ENCODE data around the gene STAT2.

STAT2 gene

DNA sequence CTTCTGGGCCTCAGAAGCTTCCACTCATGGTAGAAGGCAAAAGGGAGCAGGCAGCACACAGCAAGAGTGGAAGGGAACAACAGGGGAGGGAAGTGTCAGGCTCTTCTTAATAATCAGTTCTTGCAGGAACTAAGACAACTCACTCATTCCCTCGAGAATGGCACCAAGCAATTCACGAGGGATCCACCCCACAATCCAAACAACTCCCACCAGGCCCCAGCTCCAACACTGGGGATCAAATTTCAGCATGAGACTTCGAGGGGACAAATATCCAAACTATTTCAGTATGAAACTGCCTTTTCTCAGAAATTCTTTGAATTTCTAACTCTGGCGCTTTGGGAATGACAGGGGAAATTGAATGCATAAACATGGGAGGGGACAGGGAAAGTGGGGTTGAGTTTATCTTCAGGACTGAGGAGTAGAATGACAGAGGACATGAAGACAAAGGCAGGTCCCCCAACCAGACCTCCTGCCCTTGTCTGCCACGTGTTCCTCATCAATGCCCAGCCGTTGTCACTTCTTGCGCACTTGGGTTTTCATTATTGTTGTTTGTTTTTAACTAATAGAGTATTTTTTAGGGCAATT, 27.3 kb upstream of the STAT2 start:
- Histone ChIP-seq H3K9ac (ENCODE audit: low read depth in 1 of 2, low read length in 2 of 2) (no peak overlapping the region), H3K27ac (ENCODE audit: low read depth, low read length) (no peak overlapping the region), H3K4me1 (ENCODE audit: control insufficient read depth in 1 of 2, insufficient read depth in 2 of 2, low read length in 2 of 2) (peaks cover 4 to 5% of the 10 kb centered on the region in 2 donors), H3K36me3 (ENCODE audit: control insufficient read depth in 1 of 2, insufficient read depth in 2 of 2, low read length in 2 of 2) (no peaks in the 10 kb centered on the region), H3K9me3 (ENCODE audit: control insufficient read depth in 1 of 2, low read length in 2 of 2) (no peaks in the 10 kb centered on the region), H3K4me3 (ENCODE audit: low read depth in 1 of 2, low read length in 2 of 2) (no peak overlapping the region), H3K27me3 (ENCODE audit: control insufficient read depth in 1 of 2, insufficient read depth in 2 of 2, low read length in 2 of 2) (no peaks in the 10 kb centered on the region)

DNA sequence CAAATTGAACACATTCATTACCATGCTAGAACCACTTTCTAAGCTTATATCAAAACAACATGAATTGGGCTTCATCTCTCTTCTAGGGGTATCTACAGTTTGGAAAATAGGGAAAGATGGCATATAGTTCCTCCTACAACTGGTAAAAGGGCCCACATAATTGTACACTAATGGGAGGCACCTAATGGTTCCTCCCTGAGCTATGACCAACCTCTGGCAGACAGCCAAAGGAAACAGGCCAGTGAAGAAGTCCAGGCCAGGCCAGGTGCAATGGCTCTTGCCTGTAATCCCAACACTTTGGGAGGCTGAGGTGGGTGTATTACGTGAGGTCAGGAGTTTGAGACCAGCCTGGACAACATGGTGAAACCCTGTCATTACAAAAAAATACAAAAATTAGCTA, 26.0 kb upstream of the STAT2 start:
- no peaks in the 10 kb centered on the region for H3K27me3 ChIP-seq (ENCODE audit: control insufficient read depth in 1 of 2, insufficient read depth in 2 of 2, low read length in 2 of 2)
- peaks cover 4 to 5% of the 10 kb centered on the region in 2 donors for H3K4me1 ChIP-seq (ENCODE audit: control insufficient read depth in 1 of 2, insufficient read depth in 2 of 2, low read length in 2 of 2)
- H3K27ac ChIP-seq (ENCODE audit: low read depth, low read length): no peak overlapping the region
- H3K9ac ChIP-seq (ENCODE audit: low read depth in 1 of 2, low read length in 2 of 2): no peak overlapping the region
- no peak overlapping the region for H3K4me3 ChIP-seq (ENCODE audit: low read depth in 1 of 2, low read length in 2 of 2)
- no peaks in the 10 kb centered on the region for H3K36me3 ChIP-seq (ENCODE audit: control insufficient read depth in 1 of 2, insufficient read depth in 2 of 2, low read length in 2 of 2)
- H3K9me3 ChIP-seq (ENCODE audit: control insufficient read depth in 1 of 2, low read length in 2 of 2): no peaks in the 10 kb centered on the region

- H3K9me3 ChIP-seq (ENCODE audit: control insufficient read depth in 1 of 2, low read length in 2 of 2): no peaks in the 10 kb centered on the region
- H3K36me3 ChIP-seq (ENCODE audit: control insufficient read depth in 1 of 2, insufficient read depth in 2 of 2, low read length in 2 of 2): no peaks in the 10 kb centered on the region
- no peaks in the 10 kb centered on the region for H3K4me1 ChIP-seq (ENCODE audit: control insufficient read depth in 1 of 2, insufficient read depth in 2 of 2, low read length in 2 of 2)
- no peaks in the 10 kb centered on the region for H3K27me3 ChIP-seq (ENCODE audit: control insufficient read depth in 1 of 2, insufficient read depth in 2 of 2, low read length in 2 of 2)
- H3K27ac ChIP-seq (ENCODE audit: low read depth, low read length): no peak overlapping the region
- H3K4me3 ChIP-seq (ENCODE audit: low read depth in 1 of 2, low read length in 2 of 2): no peak overlapping the region
- no peak overlapping the region for H3K9ac ChIP-seq (ENCODE audit: low read depth in 1 of 2, low read length in 2 of 2)
Measured at GRCh38 chr12:56382611-56383010, 22.7 kb upstream of the STAT2 start.

GRCh38 chr12:56377989-56378316, 18.0 kb upstream of the STAT2 start:
- Histone ChIP-seq H3K4me1 (ENCODE audit: control insufficient read depth in 1 of 2, insufficient read depth in 2 of 2, low read length in 2 of 2) (no peaks in the 10 kb centered on the region), H3K9me3 (ENCODE audit: control insufficient read depth in 1 of 2, low read length in 2 of 2) (no peaks in the 10 kb centered on the region), H3K27me3 (ENCODE audit: control insufficient read depth in 1 of 2, insufficient read depth in 2 of 2, low read length in 2 of 2) (no peaks in the 10 kb centered on the region), H3K9ac (ENCODE audit: low read depth in 1 of 2, low read length in 2 of 2) (no peak overlapping the region), H3K36me3 (ENCODE audit: control insufficient read depth in 1 of 2, insufficient read depth in 2 of 2, low read length in 2 of 2) (no peaks in the 10 kb centered on the region), H3K27ac (ENCODE audit: low read depth, low read length) (no peak overlapping the region), H3K4me3 (ENCODE audit: low read depth in 1 of 2, low read length in 2 of 2) (no peak overlapping the region)

- no peak overlapping the region for H3K9ac ChIP-seq (ENCODE audit: low read depth in 1 of 2, low read length in 2 of 2)
- no peaks in the 10 kb centered on the region for H3K27me3 ChIP-seq (ENCODE audit: control insufficient read depth in 1 of 2, insufficient read depth in 2 of 2, low read length in 2 of 2)
- H3K4me1 ChIP-seq (ENCODE audit: control insufficient read depth in 1 of 2, insufficient read depth in 2 of 2, low read length in 2 of 2): no peaks in the 10 kb centered on the region
- H3K4me3 ChIP-seq (ENCODE audit: low read depth in 1 of 2, low read length in 2 of 2): no peak overlapping the region
- no peaks in the 10 kb centered on the region for H3K36me3 ChIP-seq (ENCODE audit: control insufficient read depth in 1 of 2, insufficient read depth in 2 of 2, low read length in 2 of 2)
- H3K9me3 ChIP-seq (ENCODE audit: control insufficient read depth in 1 of 2, low read length in 2 of 2): no peaks in the 10 kb centered on the region
- H3K27ac ChIP-seq (ENCODE audit: low read depth, low read length): no peak overlapping the region
Measured at GRCh38 chr12:56377310-56377988, 17.5 kb upstream of the STAT2 start.

DNA sequence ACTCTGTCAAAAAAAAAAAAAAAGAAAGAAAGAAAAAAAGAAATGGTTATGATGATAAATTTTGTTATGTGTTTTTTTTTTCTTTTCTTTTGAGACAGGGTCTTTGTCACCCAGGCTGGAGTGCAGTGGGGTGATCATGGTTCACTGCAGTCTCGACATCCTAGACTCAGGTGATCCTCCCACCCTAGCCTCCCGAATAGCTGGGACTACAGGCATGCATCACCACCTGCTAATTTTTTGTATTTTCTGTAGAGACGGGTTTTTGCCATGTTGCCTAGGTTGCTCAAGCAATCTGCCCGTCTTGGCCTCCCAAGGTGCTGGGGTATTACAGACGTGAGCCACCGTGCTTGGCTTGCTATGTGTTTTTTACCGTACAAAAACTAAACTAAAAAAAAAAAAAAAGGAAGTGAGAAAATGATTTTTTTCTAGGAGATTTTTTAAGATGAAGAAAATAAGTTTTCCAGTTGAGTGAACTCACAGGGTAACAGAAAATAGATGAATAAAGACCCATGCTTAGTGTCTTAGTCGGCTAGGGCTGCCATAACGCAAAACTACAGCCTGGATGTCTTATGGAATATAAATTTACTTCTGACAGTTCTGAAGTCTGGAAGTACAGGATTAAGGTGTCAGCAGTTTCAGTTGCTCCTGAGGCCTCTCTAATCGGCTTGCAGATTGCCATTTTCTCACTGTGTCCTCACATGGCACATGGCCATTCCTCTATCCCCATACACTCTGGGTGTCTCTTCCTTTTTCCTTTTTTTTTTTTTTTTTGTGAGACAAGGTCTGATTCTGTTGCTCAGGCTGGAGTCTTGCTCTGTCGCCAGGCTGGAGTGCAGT, 15.9 kb upstream of the STAT2 start:
- no peaks in the 10 kb centered on the region for H3K36me3 ChIP-seq (ENCODE audit: control insufficient read depth in 1 of 2, insufficient read depth in 2 of 2, low read length in 2 of 2)
- no peaks in the 10 kb centered on the region for H3K4me1 ChIP-seq (ENCODE audit: control insufficient read depth in 1 of 2, insufficient read depth in 2 of 2, low read length in 2 of 2)
- no peaks in the 10 kb centered on the region for H3K27me3 ChIP-seq (ENCODE audit: control insufficient read depth in 1 of 2, insufficient read depth in 2 of 2, low read length in 2 of 2)
- no peak overlapping the region for H3K9ac ChIP-seq (ENCODE audit: low read depth in 1 of 2, low read length in 2 of 2)
- no peak overlapping the region for H3K27ac ChIP-seq (ENCODE audit: low read depth, low read length)
- H3K9me3 ChIP-seq (ENCODE audit: control insufficient read depth in 1 of 2, low read length in 2 of 2): no peaks in the 10 kb centered on the region
- no peak overlapping the region for H3K4me3 ChIP-seq (ENCODE audit: low read depth in 1 of 2, low read length in 2 of 2)

- no peaks in the 10 kb centered on the region for H3K9me3 ChIP-seq (ENCODE audit: control insufficient read depth in 1 of 2, low read length in 2 of 2)
- no peak overlapping the region for H3K4me3 ChIP-seq (ENCODE audit: low read depth in 1 of 2, low read length in 2 of 2)
- H3K27ac ChIP-seq (ENCODE audit: low read depth, low read length): no peak overlapping the region
- H3K9ac ChIP-seq (ENCODE audit: low read depth in 1 of 2, low read length in 2 of 2): no peak overlapping the region
- H3K27me3 ChIP-seq (ENCODE audit: control insufficient read depth in 1 of 2, insufficient read depth in 2 of 2, low read length in 2 of 2): no peaks in the 10 kb centered on the region
- no peaks in the 10 kb centered on the region for H3K4me1 ChIP-seq (ENCODE audit: control insufficient read depth in 1 of 2, insufficient read depth in 2 of 2, low read length in 2 of 2)
- no peaks in the 10 kb centered on the region for H3K36me3 ChIP-seq (ENCODE audit: control insufficient read depth in 1 of 2, insufficient read depth in 2 of 2, low read length in 2 of 2)
Measured at GRCh38 chr12:56374726-56375597, 15.1 kb upstream of the STAT2 start.

- Histone ChIP-seq H3K9ac (ENCODE audit: low read depth in 1 of 2, low read length in 2 of 2) (no peak overlapping the region), H3K36me3 (ENCODE audit: control insufficient read depth in 1 of 2, insufficient read depth in 2 of 2, low read length in 2 of 2) (no peaks in the 10 kb centered on the region), H3K4me3 (ENCODE audit: low read depth in 1 of 2, low read length in 2 of 2) (no peak overlapping the region), H3K27ac (ENCODE audit: low read depth, low read length) (no peak overlapping the region), H3K4me1 (ENCODE audit: control insufficient read depth in 1 of 2, insufficient read depth in 2 of 2, low read length in 2 of 2) (no peaks in the 10 kb centered on the region), H3K9me3 (ENCODE audit: control insufficient read depth in 1 of 2, low read length in 2 of 2) (no peaks in the 10 kb centered on the region), H3K27me3 (ENCODE audit: control insufficient read depth in 1 of 2, insufficient read depth in 2 of 2, low read length in 2 of 2) (no peaks in the 10 kb centered on the region)
Measured at GRCh38 chr12:56373515-56373914, 13.6 kb upstream of the STAT2 start.

DNA sequence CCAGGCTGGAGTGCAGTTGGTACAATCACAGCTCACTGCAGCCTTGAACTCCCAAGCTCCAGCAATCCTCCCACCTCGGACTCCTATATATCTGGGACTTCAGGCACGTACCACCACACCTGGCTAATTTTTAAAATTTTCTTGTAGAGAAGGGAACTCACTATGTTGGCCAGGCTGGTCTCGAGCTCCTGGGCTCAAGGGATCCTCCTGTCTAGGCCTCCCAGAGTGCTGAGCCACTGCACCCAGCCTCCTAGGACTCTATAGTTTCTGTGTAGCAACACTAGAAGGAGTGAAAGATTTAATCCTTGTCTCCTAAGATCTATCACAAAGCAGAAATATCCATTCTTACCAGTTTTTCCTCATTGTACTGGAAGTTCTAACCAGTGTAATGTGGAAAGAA, 7.0 kb upstream of the STAT2 start:
- no peak overlapping the region for H3K9ac ChIP-seq (ENCODE audit: low read depth in 1 of 2, low read length in 2 of 2)
- no peaks in the 10 kb centered on the region for H3K27me3 ChIP-seq (ENCODE audit: control insufficient read depth in 1 of 2, insufficient read depth in 2 of 2, low read length in 2 of 2)
- no peak overlapping the region for H3K4me3 ChIP-seq (ENCODE audit: low read depth in 1 of 2, low read length in 2 of 2)
- no peaks in the 10 kb centered on the region for H3K36me3 ChIP-seq (ENCODE audit: control insufficient read depth in 1 of 2, insufficient read depth in 2 of 2, low read length in 2 of 2)
- H3K27ac ChIP-seq (ENCODE audit: low read depth, low read length): no peak overlapping the region
- H3K9me3 ChIP-seq (ENCODE audit: control insufficient read depth in 1 of 2, low read length in 2 of 2): no peaks in the 10 kb centered on the region
- H3K4me1 ChIP-seq (ENCODE audit: control insufficient read depth in 1 of 2, insufficient read depth in 2 of 2, low read length in 2 of 2): no peaks in the 10 kb centered on the region

Measured in duodenal mucosa (tissue), 2 donors.